Activated CD8-positive, alpha-beta memory T cell treated with anti-CD3 and anti-CD28 coated beads for 48 hours (primary cell): ENCODE measurements around the gene FCRLA.
"Not testable (repeated sequence)": the region's sequence is repeated elsewhere in the genome, so short reads cannot be mapped to it uniquely, and the experiment has no call there.

ENCODE experiments used
- DNase-seq, 3 experiments: peaks; one replicate each; pipeline ENCODE4 v3.0.0-alpha.2; 2020; ENCODE audit warnings: low read depth in 2 of 3, low spot score in 2 of 3

Gene FCRLA

GRCh38 chr1:161705537-161705936, 1.5 kb upstream of the FCRLA start:
- no peak for DNase-seq

GRCh38 chr1:161706113-161706481, 932 bp upstream of the FCRLA start:
- DNase-seq, result no peak

GRCh38 chr1:161707503-161707902, 474 bp downstream of the FCRLA start:
- no peak for DNase-seq

- no peak for DNase-seq
Observed at GRCh38 chr1:161709373-161709772, 2.3 kb downstream of the FCRLA start.

DNA sequence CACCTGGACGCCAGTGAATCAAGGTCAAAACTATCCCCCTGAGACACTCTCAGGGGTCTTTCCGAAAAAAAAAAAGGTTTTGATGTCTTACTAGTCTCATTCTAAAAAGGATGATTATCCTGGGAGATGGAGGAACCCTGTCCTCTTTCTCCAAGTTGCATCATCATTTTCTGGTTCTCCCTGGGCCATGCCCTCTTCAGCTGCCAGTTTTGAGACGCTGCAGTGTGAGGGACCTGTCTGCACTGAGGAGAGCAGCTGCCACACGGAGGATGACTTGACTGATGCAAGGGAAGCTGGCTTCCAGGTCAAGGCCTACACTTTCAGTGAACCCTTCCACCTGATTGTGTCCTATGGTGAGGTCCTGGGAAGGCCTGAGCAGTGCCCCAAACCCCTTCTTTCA, 3.5 kb downstream of the FCRLA start:
- DNase-seq, result no peak

DNA sequence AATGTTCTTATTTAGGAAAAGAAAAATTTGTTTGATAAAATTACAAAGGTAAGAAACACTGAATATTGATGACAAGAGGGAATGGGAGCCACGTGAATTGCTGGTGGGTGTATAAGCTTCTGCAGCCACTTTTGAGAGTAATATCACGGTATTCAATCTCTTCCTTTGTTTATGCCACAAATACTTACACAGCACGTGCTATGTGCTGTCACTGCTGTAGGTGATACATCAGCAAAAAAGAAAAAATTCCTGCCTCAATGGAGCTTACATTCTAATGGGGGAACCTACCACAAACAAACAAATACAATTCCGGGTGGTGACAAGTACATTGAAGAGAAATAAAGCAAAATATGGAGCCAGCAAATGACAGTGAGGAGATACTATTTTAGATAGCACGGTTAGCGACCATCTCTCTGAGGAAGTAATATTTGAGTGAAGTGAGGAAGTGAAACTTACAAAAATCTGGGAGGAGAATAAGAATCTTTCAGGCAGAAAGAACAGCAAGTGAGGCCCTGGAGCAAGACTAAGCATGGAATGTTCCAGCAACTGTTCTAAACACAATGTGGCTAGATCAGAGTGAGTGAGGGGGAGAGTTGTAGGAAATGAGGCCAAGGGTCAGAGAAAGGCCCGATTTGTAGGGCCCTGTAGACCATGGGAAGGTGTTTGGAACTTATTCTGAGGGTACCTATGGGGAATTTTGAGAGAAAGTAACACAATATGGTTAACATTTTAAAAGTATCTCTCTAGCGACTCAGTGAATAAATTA, 11.7 kb downstream of the FCRLA start:
- DNase-seq, result no peak

GRCh38 chr1:161719325-161719611, 12.2 kb downstream of the FCRLA start:
- no peak for DNase-seq

GRCh38 chr1:161720422-161720821, 13.4 kb downstream of the FCRLA start:
- no peak for DNase-seq

- DNase-seq, result no peak
Observed at GRCh38 chr1:161720956-161721737, 14.1 kb downstream of the FCRLA start, which contains the start of gene FCRLB. Gene FCRLB, plus strand, starts transcription at chr1:161721544. Its CDS starts 1,129 bp downstream, at chr1:161722673.

GRCh38 chr1:161721738-161722343, 14.8 kb downstream of the FCRLA start:
- no peak for DNase-seq

DNA sequence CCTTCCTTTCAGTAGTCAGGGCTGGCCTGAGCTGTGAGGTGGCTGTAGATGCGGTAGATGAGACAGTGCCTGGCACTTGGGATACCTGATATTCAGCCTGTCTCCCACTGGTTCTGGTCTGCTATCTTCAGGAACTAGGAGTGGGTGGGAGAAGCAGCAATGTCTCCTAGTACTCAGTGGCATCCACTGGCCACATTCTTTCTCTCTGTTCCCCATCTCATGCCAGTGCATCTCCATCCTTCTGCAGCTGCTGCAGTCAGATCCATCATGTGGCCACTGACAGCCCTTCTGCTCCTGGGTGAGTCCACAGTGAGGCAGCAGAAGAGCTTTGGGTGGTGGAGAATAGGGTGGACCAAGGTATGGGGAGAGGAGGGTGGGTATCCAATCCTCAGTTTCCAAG, 15.4 kb downstream of the FCRLA start:
- no peak for DNase-seq

GRCh38 chr1:161723459-161724141, 16.6 kb downstream of the FCRLA start:
- DNase-seq, result no peak

DNA sequence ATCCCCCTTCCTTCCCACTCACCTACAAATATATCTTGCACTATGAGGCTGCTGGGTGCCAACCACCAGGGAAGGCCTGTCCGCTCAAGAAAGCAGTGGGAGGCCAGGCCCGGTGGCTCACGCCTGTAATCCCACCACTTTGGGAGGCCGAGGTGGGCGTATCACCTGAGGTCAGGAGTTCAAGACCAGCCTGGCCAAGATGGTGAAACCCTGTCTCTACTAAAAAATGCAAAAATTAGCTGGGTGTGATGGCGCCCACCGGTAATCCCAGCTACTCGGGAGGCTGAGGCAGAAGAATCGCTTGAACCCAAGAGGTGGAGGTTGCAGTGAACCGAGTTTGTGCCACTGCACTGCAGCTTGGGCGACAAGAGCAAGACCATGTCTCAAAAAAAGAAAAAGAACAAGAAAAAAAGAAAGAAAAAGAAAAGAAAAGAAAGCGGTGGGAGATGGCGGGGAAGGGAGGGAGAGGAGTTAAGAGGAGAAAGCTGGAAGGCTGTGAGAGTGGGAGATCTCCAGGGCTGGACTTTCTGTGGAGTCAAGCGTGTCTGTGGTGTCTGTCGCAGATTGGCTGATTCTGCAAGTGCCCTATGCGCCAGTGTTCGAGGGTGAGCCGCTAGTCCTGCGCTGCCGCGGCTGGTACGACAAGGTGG, 18.4 kb downstream of the FCRLA start:
- not testable (repeated sequence) for DNase-seq

GRCh38 chr1:161725908-161726472, 19.0 kb downstream of the FCRLA start:
- DNase-seq, result no peak

- DNase-seq, result peak in 2 of 3 experiments; percentile 41 to 47
Observed at GRCh38 chr1:161726473-161727255, 19.6 kb downstream of the FCRLA start.

DNA sequence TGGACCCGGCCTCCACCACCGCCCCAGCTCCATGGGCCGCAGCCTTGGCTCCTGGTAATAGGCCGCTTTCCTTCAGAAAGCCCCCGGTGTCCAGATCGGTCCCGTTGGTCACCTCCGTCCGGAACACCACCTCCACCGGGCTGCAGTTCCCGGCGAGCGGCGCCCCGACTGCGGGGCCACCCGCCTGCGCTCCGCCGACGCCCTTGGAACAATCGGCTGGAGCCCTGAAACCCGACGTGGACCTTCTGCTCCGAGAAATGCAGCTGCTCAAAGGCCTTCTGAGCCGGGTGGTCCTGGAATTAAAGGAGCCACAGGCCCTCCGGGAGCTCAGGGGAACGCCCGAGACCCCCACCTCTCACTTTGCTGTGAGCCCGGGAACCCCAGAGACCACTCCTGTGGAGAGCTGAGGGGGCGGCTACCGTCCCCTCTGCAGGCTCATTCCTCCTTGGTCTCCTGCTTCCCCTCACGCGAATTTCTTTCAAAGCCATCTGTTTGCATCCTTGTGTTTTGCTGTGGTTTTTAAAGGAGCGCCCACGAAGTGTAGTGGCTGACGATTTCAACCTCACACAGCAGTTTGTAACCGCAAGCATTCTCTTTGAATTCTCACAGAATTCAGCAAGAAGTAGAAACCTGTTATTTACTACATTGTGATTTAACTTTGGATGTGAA, 20.4 kb downstream of the FCRLA start:
- DNase-seq, result no peak

GRCh38 chr1:161728376-161729226, 21.6 kb downstream of the FCRLA start:
- DNase-seq, result no peak

GRCh38 chr1:161730050-161730564, 23.1 kb downstream of the FCRLA start:
- DNase-seq, result peak in 1 of 3 experiments; percentile 34
